H1 (cell line): Measurements from ENCODE around the gene FGFBP2. TPM values are rescaled to one million over a fixed set of nuclear protein-coding genes. Genes with fewer than 3 reads are reported as not detected.

Experiments used
- CTCF ChIA-PET: fragments of 300-600 bp; sonication (Branson Sonifier 250); formaldehyde crosslinking; loops from one replicate; lab custom pipeline; 2021; ENCODE audit not compliant: partially characterized antibody; lab: Charles Lee
- POLR2A ChIA-PET: fragments of 300-600 bp; sonication (Branson Sonifier 250); formaldehyde crosslinking; loops from one replicate; lab custom pipeline; 2021; ENCODE audit warnings: inconsistent platforms; ENCODE audit not compliant: partially characterized antibody; lab: Charles Lee
- DNase-seq, 2 experiments: peaks; one replicate each; pipeline versions ENCODE4 v3.0.0 to v3.0.0-alpha.2; 2010 to 2022; ENCODE audit warnings: low spot score in 2 of 2, low read depth in 1 of 2, mixed read lengths in 1 of 2
- FAIRE-seq: peaks from 2 replicates; lab custom pipeline; 2011; peaks lifted over from hg19 to GRCh38; lab: Jason Lieb, UNC
- H2AFZ ChIP-seq: 2 replicates; pipeline ENCODE4 v1.8.1; 2012; ENCODE audit warnings: low read length, inconsistent platforms
- H2AK5ac ChIP-seq: 2 replicates; pipeline ENCODE4 v1.6.1; 2013; ENCODE audit warnings: low read depth, low read length
- H2BK120ac ChIP-seq: replicated peaks from 2 replicates; pipeline ENCODE3; 2013; ENCODE audit warnings: low read depth, low read length, inconsistent platforms
- H2BK12ac ChIP-seq: 2 replicates; pipeline ENCODE4 v1.6.1; 2013; ENCODE audit warnings: low read depth, low read length
- H2BK15ac ChIP-seq: 2 replicates; pipeline ENCODE4 v1.6.1; 2013; ENCODE audit warnings: low read length
- H2BK20ac ChIP-seq: 2 replicates; pipeline ENCODE4 v1.6.1; 2013; ENCODE audit warnings: low read length
- H2BK5ac ChIP-seq: 2 replicates; pipeline ENCODE4 v1.6.1; 2013; ENCODE audit warnings: low read depth, low read length
- H3K14ac ChIP-seq: 2 replicates; pipeline ENCODE4 v1.6.1; 2013; ENCODE audit warnings: inconsistent platforms; ENCODE audit not compliant: insufficient read length
- H3K18ac ChIP-seq: 2 replicates; pipeline ENCODE4 v1.6.1; 2013; ENCODE audit warnings: low read length; ENCODE audit errors: extremely low read depth
- H3K23ac ChIP-seq: 2 replicates; pipeline ENCODE4 v1.6.1; 2013; ENCODE audit warnings: inconsistent platforms; ENCODE audit not compliant: insufficient read length
- H3K23me2 ChIP-seq: 2 replicates; pipeline ENCODE4 v1.6.1; 2013; ENCODE audit warnings: low read depth, low read length
- H3K27ac ChIP-seq: 2 replicates; pipeline ENCODE4 v1.6.1; 2011; ENCODE audit warnings: low read depth, low read length, inconsistent platforms
- H3K27me3 ChIP-seq, 4 experiments: replicated peaks in 1 of 4; 1 replicate in 1 of 4; 2 replicates in 3 of 4; pipeline versions ENCODE4 v1.6.1 to v1.8.1; 2011 to 2013; ENCODE audit warnings: low read length in 3 of 4, mild to moderate bottlenecking in 3 of 4, inconsistent platforms in 2 of 4, mixed read lengths in 2 of 4, moderate library complexity in 1 of 4; ENCODE audit not compliant: control insufficient read depth in 3 of 4, insufficient read depth in 3 of 4; ENCODE audit errors: extremely low read depth in 1 of 4
- H3K36me3 ChIP-seq, 4 experiments: 2 replicates each; pipeline versions ENCODE4 v1.6.1 to v1.8.1; 2011 to 2013; ENCODE audit warnings: mild to moderate bottlenecking in 4 of 4, low read length in 3 of 4, moderate library complexity in 2 of 4, control low read depth in 1 of 4, inconsistent platforms in 1 of 4; ENCODE audit not compliant: insufficient read depth in 4 of 4, control insufficient read depth in 2 of 4
- H3K4ac ChIP-seq: replicated peaks from 2 replicates; pipeline ENCODE3; 2013; ENCODE audit warnings: low read length, low read depth, mixed read lengths, inconsistent platforms; ENCODE audit not compliant: insufficient read length
- H3K4me1 ChIP-seq, 4 experiments: replicated peaks in 1 of 4; 1 replicate in 1 of 4; 2 replicates in 3 of 4; pipeline versions ENCODE4 v1.6.1 to v1.8.1; 2011 to 2013; ENCODE audit warnings: low read length in 3 of 4, inconsistent platforms in 2 of 4, mixed read lengths in 1 of 4; ENCODE audit not compliant: insufficient read depth in 4 of 4, control insufficient read depth in 3 of 4
- H3K4me2 ChIP-seq, 2 experiments: 2 replicates each; pipeline versions ENCODE4 v1.6.1 to v1.8.1; 2011 to 2013; ENCODE audit warnings: low read depth in 2 of 2, low read length in 2 of 2, control low read depth in 1 of 2, inconsistent platforms in 1 of 2, mild to moderate bottlenecking in 1 of 2; ENCODE audit not compliant: insufficient read depth in 1 of 2
- H3K4me3 ChIP-seq, 4 experiments: fragments of 200-600, 300-600 bp in 1 of 4; sonication (generic), shearing (Covaris generic), sonication (Bioruptor Twin) in 1 of 4; 2 replicates each; pipeline versions ENCODE4 v1.5.1 to v1.8.1; 2011 to 2016; ENCODE audit warnings: low read length in 4 of 4, low read depth in 3 of 4, control low read depth in 2 of 4, inconsistent platforms in 2 of 4, mild to moderate bottlenecking in 2 of 4, mixed read lengths in 1 of 4, moderate library complexity in 1 of 4; ENCODE audit not compliant: insufficient read depth in 2 of 4; ENCODE audit errors: extremely low read depth in 1 of 4
- H3K56ac ChIP-seq: replicated peaks from 2 replicates; pipeline ENCODE3; 2013; ENCODE audit warnings: low read depth, mild to moderate bottlenecking, mixed read lengths, low read length, inconsistent platforms; ENCODE audit not compliant: insufficient read length
- H3K79me1 ChIP-seq: 2 replicates; pipeline ENCODE4 v1.6.1; 2013; ENCODE audit warnings: low read depth, low read length, control low read depth
- H3K79me2 ChIP-seq, 2 experiments: 2 replicates each; pipeline versions ENCODE4 v1.6.1 to v1.8.1; 2012 to 2013; ENCODE audit warnings: low read length in 2 of 2, mild to moderate bottlenecking in 2 of 2, inconsistent platforms in 1 of 2; ENCODE audit not compliant: insufficient read depth in 2 of 2, control insufficient read depth in 1 of 2
- H3K9ac ChIP-seq, 4 experiments: replicated peaks in 1 of 4; 1 replicate in 1 of 4; 2 replicates in 3 of 4; pipeline versions ENCODE4 v1.6.1 to v1.8.1; 2011 to 2013; ENCODE audit warnings: low read depth in 3 of 4, low read length in 3 of 4, control low read depth in 2 of 4, mild to moderate bottlenecking in 2 of 4, moderate library complexity in 2 of 4, inconsistent platforms in 1 of 4; ENCODE audit errors: extremely low read depth in 1 of 4
- H3K9me3 ChIP-seq, 2 experiments: 2 replicates each; pipeline versions ENCODE4 v1.6.1 to v1.8.1; 2012 to 2013; ENCODE audit warnings: mild to moderate bottlenecking in 2 of 2, moderate library complexity in 2 of 2, control low read depth in 1 of 2, inconsistent platforms in 1 of 2, low read depth in 1 of 2, low read length in 1 of 2, mixed read lengths in 1 of 2; ENCODE audit not compliant: insufficient read depth in 2 of 2
- H4K20me1 ChIP-seq, 2 experiments: replicated peaks in 1 of 2; 2 replicates each; pipeline versions ENCODE3 to v1.8.1; 2011 to 2013; ENCODE audit warnings: inconsistent platforms in 2 of 2, low read length in 2 of 2, mild to moderate bottlenecking in 1 of 2; ENCODE audit not compliant: insufficient read depth in 2 of 2, control insufficient read depth in 1 of 2
- H4K5ac ChIP-seq: 2 replicates; pipeline ENCODE4 v1.6.1; 2013; ENCODE audit warnings: low read length, low read depth, mixed read lengths, inconsistent platforms; ENCODE audit not compliant: insufficient read length
- H4K8ac ChIP-seq: 2 replicates; pipeline ENCODE4 v1.8.0; 2013; ENCODE audit warnings: mild to moderate bottlenecking, moderate library complexity, low read length, inconsistent platforms; ENCODE audit not compliant: insufficient read depth; ENCODE audit errors: extremely low read depth
- H4K91ac ChIP-seq: replicated peaks from 2 replicates; pipeline ENCODE3; 2013; ENCODE audit warnings: low read length, mixed read lengths, inconsistent platforms; ENCODE audit not compliant: insufficient read length
- BACH1 ChIP-seq: IDR thresholded peaks from 2 replicates; pipeline ENCODE4 v1.6.1; 2012; ENCODE audit warnings: low read length, improper control_type of control experiment
- CHD1 ChIP-seq: IDR thresholded peaks from 2 replicates; pipeline ENCODE4 v1.6.1; 2012; ENCODE audit warnings: low read depth, low read length, improper control_type of control experiment
- JUND ChIP-seq: IDR thresholded peaks from 2 replicates; pipeline ENCODE4 v1.6.1; 2011; ENCODE audit warnings: mild to moderate bottlenecking, improper control_type of control experiment, low read length
- KDM5A ChIP-seq: fragments of 200-600 bp; IDR thresholded peaks from 2 replicates; pipeline ENCODE4 v1.7.1; 2012; ENCODE audit warnings: mild to moderate bottlenecking, low read length, inconsistent platforms, mixed read lengths
- RXRA ChIP-seq: IDR thresholded peaks from 2 replicates; pipeline ENCODE4 v1.6.1; 2011; ENCODE audit warnings: low read depth, mild to moderate bottlenecking, low read length, moderate library complexity; ENCODE audit not compliant: insufficient read depth
- TAF1 ChIP-seq: IDR thresholded peaks from 2 replicates; pipeline ENCODE4 v1.6.1; 2011; ENCODE audit warnings: mild to moderate bottlenecking, low read depth, low read length
- ZNF274 ChIP-seq: IDR thresholded peaks from 2 replicates; pipeline ENCODE4 v1.7.0; 2012; ENCODE audit warnings: low read length, borderline replicate concordance; ENCODE audit errors: extremely low read depth
- WGBS, 2 experiments: shearing (Covaris generic) in 1 of 2; methylation state at CpG; one replicate each; pipeline versions ENCODE4 v1.1.6 to v1.1.7; 2013 to 2015; ENCODE audit warnings: low lambda C conversion rate in 2 of 2, mixed read lengths in 2 of 2, inconsistent platforms in 1 of 2, low coverage in 1 of 2, missing lambda C conversion rate in 1 of 2; ENCODE audit not compliant: insufficient replicate concordance in 2 of 2, insufficient coverage in 1 of 2, insufficient read length in 1 of 2; ENCODE audit errors: extremely low coverage in 1 of 2, missing lambda C conversion rate in 1 of 2; 5-methylcytosine and 5-hydroxymethylcytosine counted together
- polyA plus RNA-seq, 7 experiments: library from polyadenylated mRNA; depleted of rRNA in 3 of 7; stranded (reverse) in 5 of 7; unstranded in 2 of 7; fragments of >200 nt in 5 of 7; fragments of 200-250 nt in 2 of 7; gene quantifications; 1 replicate in 5 of 7; 2 replicates in 1 of 7; 4 replicates in 1 of 7; pipeline versions ENCODE4 v1.2.1 to v1.2.3, GENCODE V29; 2011 to 2013; ENCODE audit warnings: missing spikeins in 2 of 7, mixed read lengths in 2 of 7
- total RNA-seq: library from RNA; stranded (reverse); fragmentation: NEBNext Ultra II Directional; extraction: Animal tissue kit (Norgen Biotek cat#: 25700); gene quantifications from 2 replicates; pipeline ENCODE4 v1.2.1, GENCODE V29; 2021
- TF ChIP-seq, protein P1 (sequence below): IDR thresholded peaks from 2 replicates; pipeline ENCODE4 v1.6.1; 2012; ENCODE audit warnings: low read length, inconsistent platforms
- TF ChIP-seq, protein P2 (sequence below): IDR thresholded peaks from 2 replicates; pipeline ENCODE4 v1.6.1; 2012; ENCODE audit warnings: inconsistent platforms

The FGFBP2 gene
- total and polyA plus RNA-seq, 2 of the 8 experiments (the other 6 are each of a cell fraction or from before 2014, with no cell fraction given), result 0.15 TPM; not detected in 1

DNA sequence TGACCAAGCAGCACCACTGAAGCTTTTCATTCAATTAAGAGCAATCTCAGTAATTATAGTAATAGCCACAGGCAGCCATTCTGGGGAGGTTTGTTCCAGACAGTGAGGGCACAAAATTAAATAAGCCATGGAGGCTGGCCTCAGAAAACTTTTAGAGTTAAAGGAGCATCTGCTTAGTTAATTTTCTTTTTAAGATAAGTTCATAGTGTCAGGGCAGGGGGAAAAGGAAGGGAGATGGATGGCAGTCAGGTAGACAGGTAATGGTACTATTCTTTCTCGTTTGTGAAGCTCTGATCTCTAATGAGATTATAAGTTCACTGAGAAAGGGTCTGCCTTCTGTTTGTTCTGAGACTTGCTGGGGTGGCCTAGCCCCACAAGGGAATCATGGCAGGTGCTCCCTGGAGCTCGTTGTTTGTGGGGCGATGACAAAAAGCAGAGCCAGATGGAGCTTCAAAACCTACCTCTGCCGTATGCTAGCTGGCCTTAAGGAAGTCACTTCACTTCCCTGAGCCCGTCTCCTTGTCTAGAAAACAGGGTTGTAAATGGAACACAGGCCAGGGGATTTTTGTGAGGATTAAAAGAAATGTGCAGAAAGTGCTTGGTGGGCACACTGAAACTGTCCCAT, 44.6 kb upstream of the FGFBP2 start:
- no peaks in the 10 kb centered on the region for H3K79me1 ChIP-seq
- no peak overlapping the region for H2BK12ac ChIP-seq
- POLR2A ChIA-PET, result interaction anchor here (1.3 to 1.4 kb wide), 2 partner anchors 11 to 206 kb away, joined by 3 read pairs; no protein-coding TSS in a partner anchor
- FAIRE-seq, result no peak
- no peaks in the 10 kb centered on the region for H3K79me2 ChIP-seq
- no peak overlapping the region for H4K5ac ChIP-seq
- CTCF ChIA-PET, result interaction anchor here (0.7 to 2.9 kb wide), 4 partner anchors 102 to 202 kb away, joined by 3 to 17 read pairs (median 6); no protein-coding TSS in a partner anchor
- no peak overlapping the region for H3K18ac ChIP-seq
- WGBS, 2 experiments, result 90% methylated on average over 5 of the region's 5 CpGs; no CpG with 5 or more reads in 1 of the 2 experiments
- no peak overlapping the region for H4K8ac ChIP-seq
- H3K56ac ChIP-seq, result no peak overlapping the region
- TF ChIP-seq TAF1, result no peak
- no peak for TF ChIP-seq RXRA
- TF ChIP-seq CHD1, result no peak
- TF ChIP-seq, protein P1, sequence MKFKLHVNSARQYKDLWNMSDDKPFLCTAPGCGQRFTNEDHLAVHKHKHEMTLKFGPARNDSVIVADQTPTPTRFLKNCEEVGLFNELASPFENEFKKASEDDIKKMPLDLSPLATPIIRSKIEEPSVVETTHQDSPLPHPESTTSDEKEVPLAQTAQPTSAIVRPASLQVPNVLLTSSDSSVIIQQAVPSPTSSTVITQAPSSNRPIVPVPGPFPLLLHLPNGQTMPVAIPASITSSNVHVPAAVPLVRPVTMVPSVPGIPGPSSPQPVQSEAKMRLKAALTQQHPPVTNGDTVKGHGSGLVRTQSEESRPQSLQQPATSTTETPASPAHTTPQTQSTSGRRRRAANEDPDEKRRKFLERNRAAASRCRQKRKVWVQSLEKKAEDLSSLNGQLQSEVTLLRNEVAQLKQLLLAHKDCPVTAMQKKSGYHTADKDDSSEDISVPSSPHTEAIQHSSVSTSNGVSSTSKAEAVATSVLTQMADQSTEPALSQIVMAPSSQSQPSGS, result no peak
- TF ChIP-seq BACH1, result no peak
- TF ChIP-seq, protein P2, sequence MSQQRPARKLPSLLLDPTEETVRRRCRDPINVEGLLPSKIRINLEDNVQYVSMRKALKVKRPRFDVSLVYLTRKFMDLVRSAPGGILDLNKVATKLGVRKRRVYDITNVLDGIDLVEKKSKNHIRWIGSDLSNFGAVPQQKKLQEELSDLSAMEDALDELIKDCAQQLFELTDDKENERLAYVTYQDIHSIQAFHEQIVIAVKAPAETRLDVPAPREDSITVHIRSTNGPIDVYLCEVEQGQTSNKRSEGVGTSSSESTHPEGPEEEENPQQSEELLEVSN, result no peak
- no peak for TF ChIP-seq ZNF274
- TF ChIP-seq KDM5A, result no peak
- TF ChIP-seq JUND, result no peak
- TF ChIP-seq, all 59 proteins: peak for 0
- Histone ChIP-seq H3K4me3 (no peak overlapping the region), H2BK15ac (no peak overlapping the region), H3K4me2 (no peak overlapping the region), H3K23me2 (no peaks in the 10 kb centered on the region), H2BK5ac (no peak overlapping the region), H2AK5ac (no peak overlapping the region), H3K4ac (no peak overlapping the region), H3K14ac (no peak overlapping the region), H4K20me1 (no peaks in the 10 kb centered on the region), H4K91ac (no peak overlapping the region), H3K27ac (no peak overlapping the region), H3K27me3 (no peaks in the 10 kb centered on the region), H2BK20ac (no peak overlapping the region), H3K4me1 (no peaks in the 10 kb centered on the region), H3K23ac (no peak overlapping the region), H3K9ac (no peak overlapping the region), H3K36me3 (peaks cover 9 to 43% (median 19%) of the 10 kb centered on the region in 4 experiments), H3K9me3 (no peaks in the 10 kb centered on the region), H2AFZ (no peak overlapping the region), H2BK120ac (no peak overlapping the region)
- no peak for DNase-seq
